HG02798 (cell line): ENCODE data around the gene PCDH9.

Experiments
- ATAC-seq: cut with Tn5 transposase; IDR thresholded peaks from one replicate; pipeline ENCODE4 v1.9.1; 2021; ENCODE audit warnings: mild to moderate bottlenecking; ENCODE audit not compliant: unreplicated experiment, poor library complexity

PCDH9 gene

DNA sequence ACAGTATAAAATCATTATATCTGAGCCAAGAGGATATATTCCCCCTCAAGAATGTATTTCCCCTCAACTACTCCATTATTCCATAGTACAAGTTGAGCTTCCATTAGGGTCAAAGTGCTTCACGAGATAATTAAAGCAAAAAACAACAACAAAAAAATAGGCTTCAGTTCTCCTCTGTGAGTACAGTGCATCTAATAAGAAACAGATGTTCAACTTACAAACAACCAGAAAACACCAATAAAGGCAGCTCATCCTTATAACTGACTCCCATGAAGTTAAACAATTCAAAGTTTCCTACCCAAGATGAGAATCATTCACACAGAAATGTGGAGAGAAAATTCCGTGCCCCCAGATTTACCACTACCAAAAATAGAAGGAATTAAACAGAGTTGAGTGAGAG, 854.4 kb downstream of the PCDH9 start:
- ATAC-seq, result no peak

GRCh38 chr13:66369666-66370065, 860.5 kb downstream of the PCDH9 start:
- no peak for ATAC-seq

DNA sequence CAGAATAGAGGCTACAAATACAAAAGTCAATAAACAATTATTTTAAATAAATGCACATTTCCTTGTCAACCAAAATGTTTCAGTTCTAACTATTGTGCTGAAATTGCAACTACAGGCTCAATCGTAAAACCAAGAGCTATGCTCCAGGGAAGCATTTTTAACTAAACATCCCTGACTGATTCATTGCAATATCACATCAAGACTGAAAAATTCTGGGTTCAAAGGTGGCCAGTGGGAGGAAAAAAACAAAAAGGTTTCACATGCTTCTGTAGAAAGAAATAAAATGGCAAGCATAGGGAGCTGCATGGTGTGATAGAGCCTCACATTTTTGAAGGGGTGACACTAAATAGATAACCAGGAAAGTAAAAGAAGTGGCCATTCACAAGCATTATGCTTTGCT, 862.8 kb downstream of the PCDH9 start:
- no peak for ATAC-seq

DNA sequence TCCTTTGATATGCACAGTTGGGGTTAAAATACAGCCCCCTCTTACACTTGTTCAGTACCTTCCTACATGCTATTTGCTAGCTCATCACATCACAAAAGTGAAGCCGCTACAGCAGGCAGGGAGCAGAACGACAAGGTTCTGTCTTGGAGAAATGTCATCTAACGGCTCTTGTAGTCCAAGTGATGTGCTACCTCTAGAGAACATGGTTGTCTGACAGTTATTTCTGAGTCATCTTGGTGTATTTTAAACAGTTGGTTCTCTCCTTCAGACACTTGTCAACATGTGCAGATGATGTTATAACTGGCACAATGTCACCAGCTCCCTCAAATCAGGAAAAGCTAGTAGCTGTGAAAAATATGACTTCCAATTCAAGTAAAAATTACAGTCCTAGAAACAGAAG, 865.0 kb downstream of the PCDH9 start:
- no peak for ATAC-seq

GRCh38 chr13:66364346-66364745, 865.8 kb downstream of the PCDH9 start:
- no peak for ATAC-seq

DNA sequence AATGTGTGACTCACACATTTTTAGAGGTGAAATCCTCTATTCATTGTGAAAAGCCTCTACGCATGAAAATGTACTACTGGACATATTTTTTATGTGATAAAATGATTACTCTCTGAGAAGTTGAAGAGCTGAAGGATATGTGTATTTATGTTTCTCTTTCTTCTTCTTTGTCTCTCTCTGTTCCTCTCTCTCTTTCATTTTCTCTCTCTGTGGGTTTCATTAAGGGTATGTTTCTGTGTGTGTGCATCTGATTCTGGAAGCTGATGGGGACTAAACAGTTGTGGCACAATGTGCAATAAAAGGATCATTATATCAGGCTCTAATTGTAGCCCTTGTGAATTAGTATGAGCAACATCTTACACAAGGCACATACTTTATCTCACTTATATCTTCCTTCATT, 867.7 kb downstream of the PCDH9 start:
- peak; percentile 58 for ATAC-seq

DNA sequence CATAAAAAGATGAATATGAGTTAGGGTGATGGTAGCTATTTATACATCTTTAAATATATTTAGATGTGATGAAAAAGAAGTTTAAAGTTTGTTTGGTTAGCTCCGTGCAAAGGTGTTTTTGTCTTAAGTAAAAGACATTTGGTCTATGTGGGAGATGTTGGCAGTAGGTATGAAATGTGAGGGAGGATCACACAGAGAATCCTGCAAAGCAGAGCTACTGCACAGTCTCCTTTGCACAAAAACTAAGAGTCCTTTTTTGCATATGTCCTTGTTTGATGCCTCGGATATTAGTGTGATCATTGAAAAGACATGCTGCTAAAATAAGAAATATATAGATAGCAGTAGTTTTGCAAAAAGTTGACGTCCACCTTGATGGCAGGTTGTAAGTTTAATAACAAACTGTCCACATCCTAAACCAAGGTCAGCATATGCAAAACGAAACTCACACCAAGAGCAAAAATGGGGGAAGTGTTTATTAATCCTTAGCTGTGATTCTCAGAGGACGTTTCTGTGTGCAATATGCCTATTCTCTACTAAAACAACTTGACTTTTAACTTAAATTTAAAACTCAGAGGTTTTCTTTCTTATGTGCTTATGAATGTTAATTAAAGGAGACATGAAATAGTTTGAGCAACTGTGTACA, 870.1 kb downstream of the PCDH9 start:
- peak; percentile 59 for ATAC-seq

- no peak for ATAC-seq
Observed at GRCh38 chr13:66359393-66359792, 870.7 kb downstream of the PCDH9 start.

GRCh38 chr13:66358564-66358963, 871.6 kb downstream of the PCDH9 start:
- ATAC-seq, result no peak

GRCh38 chr13:66357463-66357862, 872.7 kb downstream of the PCDH9 start:
- no peak for ATAC-seq

- ATAC-seq, result no peak
Observed at GRCh38 chr13:66354879-66355751, 875.0 kb downstream of the PCDH9 start.

DNA sequence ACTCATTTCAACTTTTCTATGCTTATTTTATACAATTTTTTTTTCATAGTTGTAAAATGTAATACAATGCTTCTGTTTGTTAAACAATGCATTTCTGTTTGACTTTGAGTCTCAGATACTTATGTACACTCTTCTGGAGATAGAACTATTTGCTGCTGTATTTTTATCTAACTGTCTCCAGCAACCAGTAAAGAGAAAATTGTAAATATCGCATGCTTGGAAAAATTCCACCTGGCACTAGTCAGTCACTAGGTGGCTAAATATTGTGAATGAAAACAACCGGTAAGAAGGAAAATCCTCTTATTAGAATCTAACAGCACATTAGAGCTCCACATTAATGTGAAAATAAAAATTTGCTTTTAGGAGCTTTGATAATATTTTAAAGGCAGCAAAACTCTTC, 876.5 kb downstream of the PCDH9 start:
- no peak for ATAC-seq

DNA sequence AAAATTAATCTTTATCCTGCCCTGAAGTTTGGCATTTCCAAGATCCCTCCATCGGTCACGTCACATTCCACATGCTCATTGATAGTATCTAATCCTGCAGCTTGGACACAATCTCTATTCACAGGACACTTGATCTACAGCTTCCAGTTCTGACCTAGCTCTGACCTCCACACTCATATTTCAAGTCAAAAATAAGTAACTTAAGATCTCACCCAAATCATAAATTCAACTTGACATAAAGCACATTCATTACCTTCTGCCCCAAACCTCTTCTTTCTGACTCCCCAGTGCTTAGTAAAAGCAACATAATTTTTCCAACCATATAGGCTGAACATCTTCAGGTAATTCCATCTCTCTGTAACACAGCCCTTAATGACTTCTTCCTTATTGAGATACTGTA, 880.2 kb downstream of the PCDH9 start:
- no peak for ATAC-seq

GRCh38 chr13:66348745-66349690, 881.1 kb downstream of the PCDH9 start:
- ATAC-seq, result no peak

GRCh38 chr13:66347486-66348117, 882.5 kb downstream of the PCDH9 start:
- ATAC-seq, result no peak

DNA sequence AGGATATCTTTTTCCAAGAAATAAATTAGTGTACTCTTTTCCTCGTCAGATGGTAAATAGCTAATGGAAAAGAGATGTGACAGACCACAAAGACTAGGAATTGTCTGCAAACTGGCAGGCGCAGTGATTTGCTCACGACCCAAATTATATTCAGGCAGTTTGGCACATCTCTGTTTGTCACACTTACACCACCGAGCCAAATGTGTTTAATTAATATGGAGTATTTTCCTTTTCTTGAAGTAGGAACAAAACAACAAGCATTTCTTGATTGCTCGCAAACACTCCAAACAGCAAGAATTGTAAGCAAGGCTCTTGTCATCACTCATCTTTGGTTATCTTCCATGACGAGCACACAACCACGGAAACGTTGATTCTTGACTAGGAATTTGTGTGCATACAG, 884.2 kb downstream of the PCDH9 start:
- ATAC-seq, result no peak

DNA sequence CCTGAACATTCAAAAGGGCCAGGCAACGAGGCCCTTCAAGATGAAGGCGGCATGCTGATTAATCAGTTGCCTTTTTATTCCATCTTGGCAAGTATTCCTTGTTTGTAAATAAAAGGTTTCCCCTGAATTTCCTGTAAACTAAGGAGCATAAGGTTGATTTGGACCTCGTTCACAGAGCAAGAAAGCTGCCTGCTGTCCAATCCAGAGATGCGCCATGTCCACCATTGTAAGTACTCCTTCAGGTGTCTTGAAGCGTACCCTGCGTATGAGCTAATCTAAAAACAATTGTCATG, 884.7 kb downstream of the PCDH9 start:
- ATAC-seq, result no peak

- ATAC-seq, result no peak
Observed at GRCh38 chr13:66344805-66345517, 885.2 kb downstream of the PCDH9 start.

GRCh38 chr13:66343224-66343828, 886.8 kb downstream of the PCDH9 start:
- ATAC-seq, result no peak
